WERI-Rb-1 (cell line): ENCODE results near the gene DNAJC24.

Source experiments
- DNase-seq: peaks from one replicate; pipeline ENCODE4 v3.0.0-alpha.2; 2020
- H3K27ac ChIP-seq: fragments of 250-450 bp; sonication (Bioruptor Pico); 2 replicates; pipeline ENCODE4 v1.5.1; 2020; ENCODE audit warnings: mild to moderate bottlenecking, moderate library complexity
- H3K27me3 ChIP-seq: fragments of 250-450 bp; sonication (Bioruptor Pico); 2 replicates; pipeline ENCODE4 v1.5.1; 2021; ENCODE audit warnings: mild to moderate bottlenecking, low read depth, moderate library complexity; ENCODE audit not compliant: insufficient read depth, severe bottlenecking
- H3K36me3 ChIP-seq: fragments of 250-450 bp; sonication (Bioruptor Pico); 2 replicates; pipeline ENCODE4 v1.5.1; 2020; ENCODE audit warnings: mild to moderate bottlenecking, moderate library complexity
- H3K4me3 ChIP-seq: 2 replicates; pipeline ENCODE4 v1.5.1; 2011; ENCODE audit warnings: low read depth, mild to moderate bottlenecking, control low read depth, low read length
- H3K9me3 ChIP-seq: fragments of 250-450 bp; sonication (Bioruptor Pico); 2 replicates; pipeline ENCODE4 v1.5.1; 2021; ENCODE audit warnings: mild to moderate bottlenecking, moderate library complexity; ENCODE audit not compliant: severe bottlenecking
- TF ChIP-seq, protein P1 (sequence below): IDR thresholded peaks from 2 replicates; pipeline ENCODE4 v1.5.1; 2011; ENCODE audit warnings: low read depth, mild to moderate bottlenecking, control low read depth, inconsistent platforms, low read length

The DNAJC24 gene

DNA sequence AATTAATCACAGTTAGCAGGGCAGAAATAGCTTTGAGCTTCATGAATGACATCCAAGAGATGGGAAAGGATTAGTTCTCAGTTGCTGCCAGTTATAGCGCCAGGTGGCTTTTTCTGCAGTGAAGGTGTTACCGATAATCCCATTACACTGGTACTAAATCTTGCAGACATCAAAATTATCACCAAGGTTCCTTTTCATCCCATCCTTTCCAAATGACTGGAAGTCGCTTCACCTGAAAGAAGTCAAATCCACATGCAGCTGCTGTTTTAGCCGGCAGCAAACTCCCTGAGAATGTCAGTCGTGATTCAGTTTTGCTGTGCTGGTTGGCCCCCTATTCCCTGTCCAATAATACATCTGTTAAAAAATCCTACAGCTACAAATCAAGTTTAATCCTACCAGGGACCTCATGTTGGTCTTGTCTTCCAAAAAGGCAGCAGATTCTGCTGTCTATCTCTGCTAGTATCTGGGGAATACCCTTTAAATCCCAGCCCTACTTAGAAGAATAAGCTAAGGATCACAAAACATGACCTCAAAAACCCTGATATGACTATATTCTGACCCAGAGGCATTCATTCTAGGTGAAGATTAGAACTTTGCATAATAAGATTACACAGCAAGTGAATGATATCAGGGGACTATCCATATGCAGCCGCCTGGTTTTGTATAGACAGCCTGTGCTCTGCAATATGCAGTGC lies 108.0 kb downstream of the DNAJC24 start:
- no peaks in the 10 kb centered on the region for H3K36me3 ChIP-seq
- DNase-seq = peak; percentile 68

DNA sequence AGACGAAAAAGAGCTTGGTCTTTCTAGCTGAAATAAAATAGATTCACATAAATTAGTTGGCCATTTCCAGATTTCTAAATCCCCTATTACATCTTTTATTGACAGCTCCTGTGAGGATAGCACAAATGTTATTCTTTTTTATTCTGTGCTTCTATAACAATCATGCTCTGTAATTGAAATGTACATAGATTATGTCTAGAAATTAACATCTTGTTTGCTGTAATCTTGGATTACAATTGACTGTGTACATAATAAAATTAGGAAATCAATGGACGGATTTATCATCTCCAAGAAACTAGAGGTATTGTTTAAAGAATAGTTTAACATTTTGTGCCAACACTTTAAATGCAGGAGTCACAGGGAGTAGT lies 108.5 kb downstream of the DNAJC24 start:
- Histone ChIP-seq H3K27ac (no peak overlapping the region), H3K9me3 (no peaks in the 10 kb centered on the region), H3K4me3 (no peak overlapping the region), H3K27me3 (no peaks in the 10 kb centered on the region), H3K36me3 (no peaks in the 10 kb centered on the region)
- no peak for DNase-seq
- TF ChIP-seq, protein P1, sequence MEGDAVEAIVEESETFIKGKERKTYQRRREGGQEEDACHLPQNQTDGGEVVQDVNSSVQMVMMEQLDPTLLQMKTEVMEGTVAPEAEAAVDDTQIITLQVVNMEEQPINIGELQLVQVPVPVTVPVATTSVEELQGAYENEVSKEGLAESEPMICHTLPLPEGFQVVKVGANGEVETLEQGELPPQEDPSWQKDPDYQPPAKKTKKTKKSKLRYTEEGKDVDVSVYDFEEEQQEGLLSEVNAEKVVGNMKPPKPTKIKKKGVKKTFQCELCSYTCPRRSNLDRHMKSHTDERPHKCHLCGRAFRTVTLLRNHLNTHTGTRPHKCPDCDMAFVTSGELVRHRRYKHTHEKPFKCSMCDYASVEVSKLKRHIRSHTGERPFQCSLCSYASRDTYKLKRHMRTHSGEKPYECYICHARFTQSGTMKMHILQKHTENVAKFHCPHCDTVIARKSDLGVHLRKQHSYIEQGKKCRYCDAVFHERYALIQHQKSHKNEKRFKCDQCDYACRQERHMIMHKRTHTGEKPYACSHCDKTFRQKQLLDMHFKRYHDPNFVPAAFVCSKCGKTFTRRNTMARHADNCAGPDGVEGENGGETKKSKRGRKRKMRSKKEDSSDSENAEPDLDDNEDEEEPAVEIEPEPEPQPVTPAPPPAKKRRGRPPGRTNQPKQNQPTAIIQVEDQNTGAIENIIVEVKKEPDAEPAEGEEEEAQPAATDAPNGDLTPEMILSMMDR = no peak

More for the DNA sequence above, 108.0 kb downstream of the DNAJC24 start:
- H3K27me3 ChIP-seq = no peaks in the 10 kb centered on the region
- no peaks in the 10 kb centered on the region for H3K9me3 ChIP-seq
- no peak overlapping the region for H3K4me3 ChIP-seq
- no peak overlapping the region for H3K27ac ChIP-seq
- TF ChIP-seq, protein P1 = no peak

DNA sequence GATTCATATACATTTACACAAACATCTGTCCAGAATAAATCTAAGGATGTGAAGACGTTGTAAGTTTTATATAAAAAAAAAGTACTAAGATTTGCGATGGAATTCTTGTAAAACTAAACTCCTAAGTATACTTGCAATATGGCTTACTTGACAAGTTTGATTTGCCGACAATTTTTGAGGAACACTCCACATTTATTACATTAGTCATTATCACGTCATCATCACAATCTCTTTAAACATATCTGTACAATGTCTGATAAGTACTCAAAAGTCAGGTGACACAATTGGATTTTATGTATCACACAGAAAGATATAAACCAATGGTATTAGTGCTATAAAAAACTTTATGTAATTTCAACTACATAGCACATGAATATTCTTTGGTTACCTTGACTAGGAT lies 109.4 kb downstream of the DNAJC24 start:
- TF ChIP-seq, protein P1 = no peak
- Histone ChIP-seq H3K36me3 (no peaks in the 10 kb centered on the region), H3K27ac (no peak overlapping the region), H3K27me3 (no peaks in the 10 kb centered on the region), H3K4me3 (no peak overlapping the region), H3K9me3 (no peaks in the 10 kb centered on the region)
- no peak for DNase-seq

DNA sequence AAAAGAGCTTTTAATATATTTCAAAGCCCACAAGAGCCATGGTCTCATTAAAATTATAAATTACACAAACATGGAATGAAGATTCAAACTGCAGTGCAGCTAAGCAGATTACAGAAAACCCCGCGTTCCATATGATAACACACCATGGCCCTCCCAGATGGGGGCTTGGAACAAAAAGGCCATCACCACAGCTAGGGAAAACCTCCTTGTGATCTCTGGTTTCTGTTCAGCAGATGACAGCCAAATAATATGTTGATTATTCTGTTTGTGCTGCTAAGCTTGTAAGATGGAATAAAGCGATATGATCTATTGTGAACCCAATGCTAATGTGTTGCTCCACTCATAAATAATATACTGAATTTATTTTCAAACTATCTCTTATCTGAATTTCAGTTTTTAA lies 111.3 kb downstream of the DNAJC24 start:
- TF ChIP-seq, protein P1 = no peak
- no peaks in the 10 kb centered on the region for H3K9me3 ChIP-seq
- peak; percentile 9 for DNase-seq
- H3K27ac ChIP-seq = no peak overlapping the region
- no peaks in the 10 kb centered on the region for H3K27me3 ChIP-seq
- H3K4me3 ChIP-seq = no peak overlapping the region
- no peaks in the 10 kb centered on the region for H3K36me3 ChIP-seq
